AML-193 (cell line): ENCODE measurements around the gene FNDC8.
"Not testable (repeated sequence)": the region's sequence is repeated elsewhere in the genome, so short reads cannot be mapped to it uniquely, and the experiment has no call there.

Experiments used
- DNase-seq, 2 experiments: peaks; one replicate each; lab custom pipeline; 2025; lab: John Stamatoyannopoulos, UW

Gene FNDC8

DNA sequence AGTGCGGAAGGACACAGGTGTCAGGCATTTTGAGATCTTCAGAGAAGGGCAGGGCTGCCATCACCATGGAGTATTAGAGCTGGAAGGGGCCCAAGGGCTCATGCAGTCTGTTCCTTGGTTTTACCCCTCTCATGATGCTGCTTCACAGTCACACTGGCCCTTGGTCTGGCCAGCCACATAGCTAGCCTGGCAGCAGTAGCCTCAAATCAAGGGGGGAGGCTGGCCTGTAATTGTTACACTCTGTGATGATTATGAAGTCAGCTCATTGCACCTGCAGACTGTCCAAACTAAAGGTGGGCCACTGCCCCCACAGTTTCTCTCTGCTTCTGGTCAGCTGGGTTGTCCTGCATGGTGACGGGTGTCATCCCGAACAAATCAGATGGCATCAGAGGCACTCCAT is at the start of gene FNDC8:
FNDC8 (plus strand) TSS at position 301 of the 400 bp plus-strand sequence; CDS start at position 380, 79 bp downstream.
- no peak for DNase-seq

DNA sequence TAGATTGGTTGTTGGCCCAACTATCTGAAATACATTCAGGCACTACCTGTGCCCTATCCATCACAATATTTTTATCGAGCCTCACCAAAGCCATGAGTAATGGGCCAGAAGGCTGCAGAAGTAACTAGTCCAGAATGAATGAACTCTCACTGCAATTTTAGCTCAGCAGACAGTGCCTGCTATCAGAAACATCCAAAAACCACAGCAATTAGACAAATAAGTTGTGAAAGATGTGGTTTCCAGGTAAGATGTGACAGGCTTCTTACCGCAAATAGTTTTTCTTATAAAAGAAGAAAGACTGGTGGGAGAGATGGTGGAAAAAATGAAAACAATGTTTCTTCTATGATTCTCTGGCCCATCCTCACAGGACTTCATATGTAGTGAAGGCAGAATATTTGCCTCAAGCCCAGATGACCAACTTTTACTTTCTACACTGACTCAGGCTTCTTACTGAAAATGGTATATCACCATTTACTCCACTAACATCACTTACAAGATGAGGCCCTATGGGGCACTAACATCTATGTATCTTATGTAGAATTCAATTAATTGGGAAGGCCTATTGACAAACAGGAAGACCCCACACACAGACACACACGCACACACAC is 48.1 kb upstream of the FNDC8 start:
- no peak for DNase-seq

DNA sequence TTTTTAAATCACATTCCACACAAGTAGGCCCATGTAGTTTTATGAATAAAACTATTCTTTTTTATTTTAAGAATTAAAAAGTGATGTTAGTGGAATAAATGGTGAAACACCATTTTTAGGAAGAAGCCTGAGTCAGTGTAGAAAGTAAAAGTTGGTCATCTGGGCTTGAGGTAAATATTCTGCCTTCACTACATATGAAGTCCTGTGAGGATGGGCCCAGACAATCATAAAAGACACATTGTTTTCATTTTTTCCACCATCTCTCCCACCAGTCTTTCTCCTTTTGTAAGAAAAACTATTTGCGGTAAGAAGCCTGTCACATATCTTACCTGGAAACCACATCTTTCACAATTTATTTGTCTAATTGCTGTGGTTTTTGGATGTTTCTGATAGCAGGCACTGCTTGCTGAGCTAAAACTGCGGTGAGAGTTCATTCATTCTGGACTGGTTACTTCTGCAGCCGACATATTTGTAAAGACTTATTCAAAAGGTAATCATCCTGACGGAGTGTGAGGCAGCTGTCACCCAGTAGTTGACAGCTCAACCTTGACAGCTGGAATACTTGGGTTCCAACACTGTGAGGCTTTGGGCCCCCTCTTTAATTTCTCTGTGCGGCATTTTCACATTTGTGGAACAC is 47.3 kb upstream of the FNDC8 start:
- no peak for DNase-seq

DNA sequence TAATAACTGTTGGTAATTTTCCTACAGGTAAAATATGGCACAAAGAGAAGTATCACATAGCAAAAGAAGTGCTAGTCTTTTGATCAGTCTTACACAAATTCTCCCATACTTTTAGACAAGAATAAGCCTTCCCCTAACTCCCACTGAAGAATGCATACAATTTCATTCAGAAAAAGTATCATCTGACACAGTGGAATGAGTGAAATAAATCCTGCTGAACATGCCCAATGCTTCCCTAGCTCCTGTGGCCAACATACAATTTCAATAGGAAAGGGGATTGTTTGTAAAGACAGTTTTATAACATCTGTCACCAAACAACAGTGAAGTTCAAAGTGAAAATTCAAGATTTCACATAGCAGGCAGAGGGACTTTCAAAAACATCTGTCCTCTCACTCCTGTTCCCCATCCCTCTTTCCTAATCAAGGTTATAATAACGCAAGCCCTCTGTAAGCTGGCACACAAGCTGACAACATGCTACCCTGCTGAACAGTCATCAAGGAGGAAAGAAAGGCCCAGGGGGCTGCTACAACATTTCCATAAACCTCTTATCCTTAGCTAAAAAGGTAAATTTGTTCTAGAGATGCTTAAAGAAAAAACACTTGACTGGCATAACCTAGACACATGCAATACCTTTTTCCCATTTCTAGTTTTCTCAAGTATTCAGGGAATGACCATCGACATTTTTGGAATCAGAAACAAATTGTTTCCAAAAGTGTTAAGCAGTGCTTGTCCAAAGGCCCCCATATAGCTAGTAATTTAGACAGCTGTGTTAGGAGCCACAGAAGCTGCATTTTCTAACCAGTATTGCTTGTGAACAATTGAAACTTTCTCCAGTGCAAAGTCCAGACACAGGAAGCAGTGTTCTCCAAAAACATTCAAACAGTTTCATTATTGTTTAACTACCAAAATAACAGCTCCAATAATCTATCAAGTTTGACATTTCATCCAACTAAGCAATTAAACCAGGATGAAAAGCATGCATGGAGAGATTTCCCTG is 46.4 kb upstream of the FNDC8 start:
- DNase-seq = no peak

DNA sequence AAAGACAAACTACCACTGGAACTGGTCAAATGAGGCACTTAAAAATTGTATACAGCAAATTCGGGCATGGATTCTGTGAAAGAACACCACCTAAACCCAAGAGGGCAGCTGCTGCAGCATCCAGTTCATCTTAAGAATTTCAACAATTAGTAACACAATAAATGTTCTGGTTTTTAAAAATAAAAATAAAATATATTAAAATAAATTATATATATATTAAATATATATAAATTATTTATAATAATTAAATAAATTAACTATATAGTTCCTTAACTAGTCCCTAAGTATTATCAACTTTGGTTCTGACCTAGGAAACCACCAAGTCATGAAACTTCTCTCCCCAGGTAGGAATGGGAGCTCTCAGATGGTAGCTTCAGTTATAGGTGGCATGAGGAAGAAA is 44.5 kb upstream of the FNDC8 start:
- no peak for DNase-seq

DNA sequence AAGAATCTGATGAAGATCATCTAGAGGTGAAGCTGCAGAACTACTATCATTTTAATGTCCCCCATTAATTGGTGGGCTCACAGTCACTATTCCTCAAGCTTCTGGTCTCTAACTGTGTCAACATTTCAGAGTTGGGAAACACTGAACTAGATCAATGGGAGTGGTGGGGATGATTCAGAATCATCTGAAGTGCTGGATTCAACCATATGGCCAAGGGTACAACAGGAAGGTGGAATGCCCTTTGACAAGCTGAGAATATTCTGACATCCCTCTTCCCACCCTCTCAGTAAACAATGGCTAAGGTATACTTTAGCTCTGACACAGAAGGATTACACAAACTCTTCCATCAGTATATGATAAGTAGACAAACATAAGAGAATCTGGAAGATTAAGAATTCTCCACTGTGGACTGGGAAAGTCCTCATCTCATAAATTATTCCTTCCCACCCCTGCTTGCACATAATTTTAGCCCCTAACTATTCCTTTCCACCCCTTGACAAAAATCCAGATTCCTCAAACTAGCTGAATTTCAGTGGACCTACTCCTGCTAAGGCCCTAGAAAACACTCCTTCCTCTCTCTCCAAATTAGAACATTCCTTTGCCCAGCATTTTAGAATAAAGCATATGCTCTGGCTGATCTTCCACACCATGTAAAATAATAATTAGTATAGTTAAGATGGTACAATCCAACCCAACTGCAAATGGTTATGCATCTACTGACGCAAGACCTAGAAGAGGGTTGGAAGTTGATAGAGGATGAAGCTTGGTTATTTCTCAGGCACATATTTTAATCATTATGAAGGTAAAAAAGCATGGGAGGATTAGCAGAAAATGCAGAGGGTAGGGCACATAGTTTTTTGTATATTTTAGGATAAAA is 41.6 kb upstream of the FNDC8 start:
- no peak for DNase-seq

DNA sequence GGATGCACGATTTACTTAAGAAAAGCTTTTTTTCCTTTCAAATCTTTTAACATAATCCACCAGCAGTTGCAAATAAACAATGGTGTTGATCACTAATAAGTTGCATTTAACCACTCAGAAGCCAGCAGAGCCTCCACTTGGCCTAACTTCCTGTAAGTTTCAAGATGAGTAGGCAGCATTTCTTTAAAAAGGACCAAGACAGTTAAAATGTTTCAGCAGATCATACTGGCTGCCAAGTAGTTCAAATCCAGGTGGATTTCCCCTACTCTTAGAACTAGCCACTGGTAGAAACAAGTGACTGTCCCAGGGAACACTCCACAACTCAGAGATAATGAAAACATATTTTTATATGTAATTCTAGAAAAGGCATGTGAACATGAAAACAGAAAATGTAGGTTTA is 40.9 kb upstream of the FNDC8 start:
- DNase-seq = peak; percentile 41 to 42

DNA sequence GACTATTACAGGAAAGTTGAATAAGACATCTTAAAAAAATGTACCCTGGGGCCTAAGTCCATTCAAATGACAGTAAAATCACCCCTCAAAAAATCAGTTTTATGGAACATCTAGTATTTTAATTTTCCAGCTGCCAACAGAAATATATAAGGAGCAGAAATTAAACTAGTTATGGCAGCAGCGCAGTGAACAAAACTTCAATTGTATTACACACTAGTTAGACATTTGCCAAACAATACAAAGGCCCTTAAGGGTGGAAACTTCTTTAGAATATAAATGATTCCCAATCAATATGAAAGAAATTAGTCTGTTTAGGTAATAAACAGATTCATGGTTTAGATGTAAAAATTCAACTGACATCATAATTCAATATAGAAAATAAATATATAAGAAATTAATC is 39.8 kb upstream of the FNDC8 start:
- no peak for DNase-seq

DNA sequence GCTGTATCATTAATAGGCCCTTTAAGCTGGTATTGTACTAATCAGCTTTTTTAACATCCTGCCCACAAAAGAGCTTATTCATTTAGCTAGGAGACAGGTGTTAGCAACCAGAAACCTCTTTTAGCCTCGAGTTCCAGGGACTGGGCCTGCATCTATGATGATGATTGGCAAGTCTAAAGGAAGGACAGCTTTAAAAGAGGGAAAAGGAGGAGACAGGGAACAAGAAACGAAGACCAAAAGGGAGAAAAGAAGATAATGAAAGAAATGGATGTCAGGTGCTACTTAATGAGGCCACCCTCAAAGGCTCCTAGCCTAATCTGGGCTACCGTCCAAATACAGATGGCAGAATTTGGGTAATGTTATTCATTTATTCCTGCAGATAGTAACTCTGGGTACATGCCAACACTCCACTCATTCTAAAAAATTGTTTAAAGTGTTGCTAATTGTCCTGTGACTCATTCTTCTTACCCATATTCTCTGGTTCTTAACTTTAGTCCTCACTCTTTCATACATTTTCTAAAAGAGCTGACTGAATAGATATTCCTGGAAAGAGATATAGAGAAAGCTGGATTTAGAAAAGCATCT is 39.2 kb upstream of the FNDC8 start:
- DNase-seq = no peak

DNA sequence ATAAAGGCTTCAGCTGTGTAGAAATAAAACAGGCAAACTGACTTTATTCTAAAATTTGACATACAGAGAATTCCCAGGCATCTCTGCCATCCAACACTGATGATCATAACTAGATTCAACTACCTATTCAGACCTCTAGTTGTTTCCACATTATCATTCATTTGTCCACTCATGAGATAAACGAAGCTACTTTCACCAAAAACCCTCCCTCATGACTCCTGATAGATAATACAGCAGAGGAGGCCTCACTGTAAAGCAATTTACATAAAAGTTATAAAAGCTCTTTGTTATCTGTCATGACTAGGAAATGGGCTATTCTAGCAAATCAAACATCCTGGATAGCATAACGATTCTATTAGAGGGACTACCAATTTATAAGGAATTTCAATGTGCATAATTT is 38.3 kb upstream of the FNDC8 start:
- no peak for DNase-seq

DNA sequence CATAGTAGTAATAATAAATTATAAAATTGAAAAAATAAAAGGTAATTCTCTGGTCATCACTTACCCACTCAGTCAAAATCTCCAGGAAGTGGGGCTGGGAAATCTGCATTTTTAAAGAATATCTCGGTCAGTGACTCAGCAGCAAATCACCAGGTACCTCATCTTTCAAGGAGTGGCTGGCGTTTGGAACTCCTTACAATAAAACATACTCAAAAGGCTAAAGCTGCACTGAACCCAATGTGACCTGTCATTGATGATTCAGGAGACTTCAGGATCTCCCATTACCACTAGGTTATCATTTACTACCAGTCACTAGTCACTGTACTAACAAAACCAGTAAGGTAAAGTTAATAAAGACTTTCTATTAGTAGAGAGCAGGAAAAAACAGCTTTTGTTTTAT is 36.4 kb upstream of the FNDC8 start:
- no peak for DNase-seq

DNA sequence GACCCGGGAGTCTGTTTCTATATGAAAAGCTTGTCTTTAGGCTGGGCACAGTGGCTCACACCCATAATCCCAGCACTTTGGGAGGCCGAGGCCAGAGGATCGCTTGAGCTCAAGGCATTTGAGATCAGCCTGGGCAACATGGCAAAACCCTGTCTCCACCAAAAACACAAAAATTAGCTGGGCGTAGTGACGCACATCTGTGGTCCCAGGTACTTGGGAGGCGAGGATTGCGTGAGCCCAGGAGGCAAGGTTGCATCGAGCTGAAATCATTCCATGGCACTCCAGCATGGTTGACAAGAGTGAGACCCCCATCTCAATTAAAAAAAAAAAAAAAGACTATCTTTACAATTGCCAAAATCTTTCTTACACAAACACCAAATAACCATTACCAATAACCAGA is 35.3 kb upstream of the FNDC8 start:
- DNase-seq = no peak

DNA sequence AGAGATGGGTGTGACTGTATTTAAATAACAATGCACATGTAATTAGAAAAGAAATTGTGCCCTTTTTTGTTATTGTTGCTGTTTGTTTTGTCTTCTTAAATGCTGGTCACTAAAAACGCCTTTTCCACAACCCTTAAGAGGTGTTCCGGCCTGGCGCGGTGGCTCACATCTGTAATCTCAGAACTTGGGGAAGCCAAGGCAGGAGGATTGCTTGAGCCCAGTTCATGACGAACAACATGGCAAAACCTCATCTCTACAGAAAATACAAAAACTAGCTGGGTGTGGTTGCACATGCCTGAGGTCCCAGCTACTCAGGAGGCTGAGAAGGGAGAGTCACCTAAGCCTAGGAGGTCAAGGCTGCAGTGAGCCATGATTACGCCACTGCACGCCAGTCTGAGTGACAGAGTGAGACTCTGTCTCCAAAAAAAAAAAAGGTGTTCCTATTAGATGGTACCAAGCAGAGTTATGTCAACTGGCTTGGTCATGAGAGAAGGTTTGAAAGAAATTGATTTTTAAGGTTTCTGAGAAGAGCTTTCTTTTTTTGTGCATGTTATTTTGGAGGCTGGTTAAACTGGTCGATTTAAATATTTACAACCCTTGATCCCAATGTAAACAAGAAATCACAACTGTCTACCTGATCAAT is 34.4 kb upstream of the FNDC8 start:
- DNase-seq = no peak

DNA sequence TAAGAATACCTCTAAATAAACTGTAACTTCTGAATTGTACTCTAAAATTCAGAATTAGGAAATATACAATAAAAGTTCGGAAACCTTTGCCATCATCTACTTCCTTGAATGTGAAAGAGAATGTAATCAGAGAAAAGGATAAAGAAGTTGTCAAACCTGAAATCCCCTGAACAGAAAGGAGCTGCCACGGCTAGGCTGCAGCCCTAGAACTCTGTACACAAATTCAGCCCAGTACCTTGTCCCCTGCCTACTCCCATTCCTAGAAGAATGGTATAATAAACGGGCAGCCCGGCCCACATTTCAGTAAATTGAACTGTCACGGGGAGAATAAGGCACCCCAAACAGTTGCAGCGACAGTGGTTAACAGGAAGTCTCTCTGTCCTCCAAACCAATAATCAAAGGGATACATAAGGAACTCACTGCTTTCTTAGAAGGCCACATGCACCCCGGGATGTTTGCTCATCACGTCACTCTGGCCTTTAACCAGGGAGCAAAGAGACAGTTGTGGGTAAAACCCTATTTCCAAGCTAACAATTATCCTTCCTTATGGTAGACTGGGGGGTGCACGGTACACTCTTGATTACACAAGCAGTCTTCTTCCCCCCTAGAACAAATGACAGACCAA is 33.6 kb upstream of the FNDC8 start:
- DNase-seq = peak; percentile 65 to 74

DNA sequence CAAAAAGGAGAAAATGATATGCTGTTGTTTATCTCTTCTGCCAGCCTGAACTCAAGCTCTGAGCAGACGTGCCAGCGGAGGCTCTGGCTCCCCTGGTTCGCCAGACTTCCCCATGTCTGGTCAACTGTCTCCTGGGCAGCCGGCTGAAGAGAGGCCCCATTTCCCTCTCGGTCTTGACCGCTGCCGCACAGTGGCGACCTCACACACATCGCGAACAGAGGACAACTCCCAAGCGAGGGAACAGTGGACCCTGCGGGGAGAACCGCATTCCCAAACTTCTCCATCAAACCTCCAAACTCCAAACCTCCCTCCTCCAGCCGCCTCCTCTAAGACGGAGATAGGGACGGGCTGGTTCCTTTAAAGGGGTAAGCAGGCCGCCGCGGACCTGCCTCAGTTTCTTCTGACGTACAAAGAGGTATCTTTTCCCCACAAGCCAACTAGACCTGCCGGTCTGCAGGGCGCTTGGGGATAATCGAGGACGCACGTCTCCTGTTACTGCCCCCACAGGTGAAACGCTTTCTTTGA is 33.0 kb upstream of the FNDC8 start:
- peak; percentile 65 to 74 for DNase-seq

DNA sequence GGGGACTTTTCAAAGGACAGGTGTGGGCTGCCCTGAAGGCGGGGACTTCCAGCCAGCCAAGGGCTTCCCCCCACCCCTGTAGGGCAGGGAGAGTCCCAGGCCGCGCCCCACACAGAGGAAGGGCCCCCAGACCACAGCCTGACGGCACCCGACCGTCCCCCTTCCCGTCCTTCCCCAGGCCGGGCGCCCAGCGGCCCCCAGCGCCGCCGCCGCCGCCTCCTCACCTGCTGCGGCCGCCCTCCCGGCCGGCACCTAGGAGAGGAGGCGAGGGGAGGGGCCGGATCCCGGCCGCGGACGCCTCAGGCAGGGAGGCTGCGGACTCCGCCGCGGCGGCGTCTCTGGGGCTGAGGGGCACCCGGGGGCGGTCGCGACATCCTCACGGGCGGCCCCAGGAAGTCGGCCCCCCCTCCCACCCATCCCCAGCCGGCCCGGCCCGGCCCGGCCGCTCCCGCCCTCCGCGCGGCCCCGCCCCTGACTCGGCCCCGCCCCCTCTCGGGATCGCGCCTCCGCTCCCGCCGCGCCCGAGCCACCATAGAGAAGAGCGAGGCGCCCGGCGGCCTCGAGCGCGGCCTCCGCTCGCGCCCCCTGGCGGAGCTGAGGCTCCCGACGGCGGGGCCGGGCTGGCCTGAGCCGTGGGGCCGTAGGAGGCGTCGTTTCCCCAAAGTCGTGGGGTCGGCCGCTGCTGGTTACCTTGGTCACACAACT is 32.4 kb upstream of the FNDC8 start:
- peak; percentile 83 to 85 for DNase-seq

DNA sequence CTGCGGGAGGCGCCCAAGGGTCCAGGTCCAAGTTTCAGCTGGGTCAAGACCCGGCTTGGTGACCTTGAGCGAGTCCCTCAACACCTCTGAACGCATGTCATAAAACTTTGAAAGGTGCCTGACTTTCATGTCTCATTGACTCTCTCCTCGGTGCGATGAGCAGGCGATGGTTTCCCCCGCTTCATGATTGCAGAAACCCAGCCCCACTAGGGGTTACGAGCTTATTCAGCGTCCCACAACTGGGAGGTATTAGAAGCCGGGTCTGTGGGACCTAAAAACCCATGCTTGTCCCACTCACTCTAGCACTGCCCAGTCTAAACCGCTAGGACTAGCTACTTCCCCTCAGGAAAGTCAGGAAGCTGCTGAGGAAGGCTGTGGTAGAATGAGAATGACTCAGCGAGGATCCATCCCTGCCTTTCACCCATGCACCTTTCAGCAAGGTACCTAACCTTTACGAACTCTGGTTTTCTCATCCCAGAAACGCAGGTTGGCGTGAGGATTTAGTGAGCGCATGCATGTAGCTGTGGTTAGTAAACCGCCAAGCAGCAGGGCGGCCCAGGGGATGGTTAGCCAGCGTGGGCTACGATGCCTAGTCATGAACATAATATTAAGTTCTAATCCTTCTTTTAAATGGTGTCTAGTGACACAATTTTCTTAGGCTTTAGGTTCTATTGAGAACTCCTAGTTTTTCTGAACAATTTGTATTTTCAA is 31.7 kb upstream of the FNDC8 start:
- peak; percentile 68 to 75 for DNase-seq

DNA sequence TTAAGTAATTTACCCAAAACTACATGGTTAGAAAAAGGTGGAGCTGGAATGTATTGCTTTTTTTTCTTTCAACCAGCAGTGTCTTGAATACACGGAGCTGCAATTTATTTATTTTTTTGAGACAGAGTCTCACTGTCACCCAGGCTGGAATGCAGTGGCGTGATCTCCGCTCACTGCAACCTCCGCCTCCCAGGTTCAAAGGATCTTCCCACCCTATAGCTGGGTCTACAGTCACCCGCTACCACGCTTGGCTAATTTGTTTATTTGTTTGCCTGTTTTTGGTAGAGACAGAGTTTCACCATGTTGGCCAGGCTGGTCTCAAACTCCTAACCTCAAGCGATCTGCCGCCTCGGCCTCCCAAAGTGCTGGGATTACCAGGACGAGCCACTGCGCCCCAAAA is 30.7 kb upstream of the FNDC8 start:
- not testable (repeated sequence) for DNase-seq

DNA sequence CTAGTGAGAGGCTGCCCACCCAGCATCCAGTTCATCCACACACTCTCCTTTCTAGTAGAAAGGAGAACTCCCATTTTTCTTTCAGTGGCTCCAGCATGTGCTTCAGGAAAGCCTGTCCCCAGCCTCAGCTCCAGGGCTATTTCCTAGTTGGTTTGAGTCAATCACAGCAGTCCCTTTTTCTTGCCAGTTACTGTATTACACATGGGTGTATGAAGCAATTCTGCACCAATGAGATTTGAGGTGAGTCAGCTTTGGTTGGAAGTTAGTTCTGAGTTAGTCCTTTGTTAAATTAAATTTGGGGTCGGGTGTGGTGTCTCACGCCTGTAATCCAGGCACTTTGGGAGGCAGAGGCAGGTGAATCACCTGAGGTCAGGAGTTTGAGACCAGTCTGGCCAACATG is 26.5 kb upstream of the FNDC8 start:
- peak; percentile 38 to 61 for DNase-seq
